Ovary (tissue), 3 donors: ENCODE data around the gene SDK1.

ENCODE experiments used
- CTCF ChIP-seq, 3 donors: fragments of 450-650 bp in 2 of 3; fragments of 200-600 bp in 1 of 3; IDR thresholded peaks; one replicate each; pipeline versions ENCODE4 v1.5.1 to v1.8.0; 2016 to 2022; ENCODE audit warnings: antibody characterized with exemption in 3 of 3, mild to moderate bottlenecking in 1 of 3
- EP300 ChIP-seq: sonication (generic); formaldehyde crosslinking; IDR thresholded peaks from one replicate; pipeline ENCODE4 v1.6.1; 2017; ENCODE audit warnings: antibody characterized with exemption
- POLR2A ChIP-seq: fragments of 450-650 bp; IDR thresholded peaks from one replicate; pipeline ENCODE4 v1.6.1; 2017; ENCODE audit warnings: antibody characterized with exemption, mild to moderate bottlenecking, moderate library complexity
- donor health status: DM: no; HTN: no; CAD: no.

- TF ChIP-seq CTCF (IDR thresholded peaks at IDR 0.05) (no peak), POLR2A (no peak), EP300 (no peak)
These were observed 290.9 kb downstream of the SDK1 start for GRCh38 chr7:3591944-3592343.
